ENCODE measurements around the gene PNPLA7. TPM values are rescaled to one million over a fixed set of nuclear protein-coding genes. Genes with fewer than 3 reads are reported as not detected.

PNPLA7 gene
- total and polyA plus RNA-seq, 2 of the 4 experiments (the other 2 are of a cell fraction) = under 0.01 to 0.89 TPM

GRCh38 chr9:137491735-137492432, 58.3 kb downstream of the PNPLA7 start (continued):
- TF ChIP-seq USF2 (IDR thresholded peaks at IDR 0.05; ENCODE audit: low read depth, low read length) (no peak), MAZ (IDR thresholded peaks at IDR 0.05; ENCODE audit: borderline replicate concordance, low read depth, low read length) (no peak), NFE2L2 (IDR thresholded peaks at IDR 0.05; ENCODE audit: low read depth, low read length) (no peak), BHLHE40 (IDR thresholded peaks at IDR 0.05; ENCODE audit: low read depth, low read length) (no peak), RCOR1 (IDR thresholded peaks at IDR 0.05; ENCODE audit: insufficient replicate concordance, low read length) (no peak)

Measured in IMR-90 (cell line).